Fibroblast of the aortic adventitia (primary cell): ENCODE measurements around the gene DPF3. TPM values are rescaled to one million over a fixed set of nuclear protein-coding genes. Genes with fewer than 3 reads are reported as not detected.

ENCODE experiments used
- DNase-seq: peaks from one replicate; pipeline ENCODE4 v3.0.0-alpha.2; 2010; ENCODE audit warnings: low read depth
- H3K4me3 ChIP-seq: 2 replicates; pipeline ENCODE4 v1.5.1; 2011; ENCODE audit warnings: low read depth, mild to moderate bottlenecking, control low read depth, low read length, moderate library complexity
- CTCF ChIP-seq: IDR thresholded peaks from 2 replicates; pipeline ENCODE4 v1.5.1; 2011; ENCODE audit warnings: mild to moderate bottlenecking, low read length, control low read depth, inconsistent platforms; ENCODE audit not compliant: insufficient read depth
- total RNA-seq: library from RNA; depleted of rRNA; stranded (reverse); fragments of >200 nt; gene quantifications from 2 replicates; pipeline ENCODE4 v1.2.3, GENCODE V29; 2012; ENCODE audit warnings: low replicate concordance

Gene DPF3
- total RNA-seq, 1 donor: 16.3 TPM

- TF ChIP-seq CTCF: no peak
- no peak for DNase-seq
- H3K4me3 ChIP-seq: no peak overlapping the region
These were observed 187.4 kb downstream of the DPF3 start for GRCh38 chr14:72706485-72706884.

- no peak for TF ChIP-seq CTCF
- no peak for DNase-seq
- no peak overlapping the region for H3K4me3 ChIP-seq
These were observed 189.4 kb downstream of the DPF3 start for GRCh38 chr14:72704502-72704901.

- TF ChIP-seq CTCF: no peak
- DNase-seq: peak; percentile 33
- no peak overlapping the region for H3K4me3 ChIP-seq
These were observed 192.3 kb downstream of the DPF3 start for GRCh38 chr14:72701605-72702004.

GRCh38 chr14:72701237-72701565 lies 192.7 kb downstream of the DPF3 start:
- DNase-seq: no peak
- H3K4me3 ChIP-seq: no peak overlapping the region
- no peak for TF ChIP-seq CTCF

- no peak for TF ChIP-seq CTCF
- H3K4me3 ChIP-seq: no peak overlapping the region
- peak; percentile 61 for DNase-seq
These were observed 193.3 kb downstream of the DPF3 start for GRCh38 chr14:72700338-72701236.

- no peak for TF ChIP-seq CTCF
- DNase-seq: peak; percentile 99
- H3K4me3 ChIP-seq: no peak overlapping the region
These were observed 194.0 kb downstream of the DPF3 start for GRCh38 chr14:72699852-72700257.
